Breast epithelium (tissue), 4 donors: ENCODE results near the gene PLAC8L1. TPM values are rescaled to one million over a fixed set of nuclear protein-coding genes. Genes with fewer than 3 reads are reported as not detected.

ENCODE experiments used
- DNase-seq, 2 donors: peaks; one replicate each; pipeline ENCODE4 v3.0.0-alpha.2; 2019; ENCODE audit warnings: low spot score in 2 of 2
- H3K27ac ChIP-seq, 2 donors: fragments of 200-600 bp; sonication (generic) in 1 of 2; one replicate each; pipeline ENCODE4 v1.5.1; 2016 to 2019; ENCODE audit warnings: mild to moderate bottlenecking in 1 of 2
- H3K27me3 ChIP-seq, 2 donors: fragments of 200-600 bp; sonication (generic) in 1 of 2; one replicate each; pipeline versions ENCODE4 v1.5.1 to v1.6.0; 2017 to 2019; ENCODE audit warnings: control low read depth in 1 of 2, mild to moderate bottlenecking in 1 of 2
- H3K36me3 ChIP-seq: fragments of 200-600 bp; one replicate; pipeline ENCODE4 v1.5.1; 2019
- H3K4me1 ChIP-seq, 2 donors: fragments of 200-600 bp; sonication (generic); one replicate each; pipeline ENCODE4 v1.5.1; 2016 to 2019; ENCODE audit warnings: control low read depth in 1 of 2
- H3K4me3 ChIP-seq, 3 donors: fragments of 200-600 bp; sonication (generic); 1 replicate in 2 of 3; 2 replicates in 1 of 3; pipeline ENCODE4 v1.5.1; 2016 to 2019; ENCODE audit warnings: mild to moderate bottlenecking in 3 of 3, moderate library complexity in 2 of 3
- H3K9me3 ChIP-seq, 2 donors: fragments of 200-600 bp; sonication (generic) in 1 of 2; one replicate each; pipeline ENCODE4 v1.5.1; 2016 to 2019; ENCODE audit warnings: control low read depth in 1 of 2
- POLR2A ChIP-seq: fragments of 450-650 bp; IDR thresholded peaks from one replicate; pipeline ENCODE4 v1.6.1; 2016; ENCODE audit warnings: antibody characterized with exemption, mild to moderate bottlenecking, moderate library complexity
- POLR2AphosphoS5 ChIP-seq, 3 donors: sonication (generic); formaldehyde crosslinking; IDR thresholded peaks; one replicate each; pipeline ENCODE4 v1.6.1; 2017; ENCODE audit warnings: antibody characterized with exemption in 3 of 3
- intact Hi-C: fragments of 100-400 bp; cut with DNase I; formaldehyde crosslinking; loops from one replicate; pipeline ENCODE4 v1.15.1; 2023; ENCODE audit warnings: low total_unique reads
- total RNA-seq, 3 donors: library from RNA; depleted of rRNA; stranded (reverse); fragments of >200 nt; gene quantifications; one replicate each; pipeline ENCODE4 v1.1.0, GENCODE V29; 2016
- TF ChIP-seq, protein P1 (sequence below), 3 donors: fragments of 450-650 bp; IDR thresholded peaks; one replicate each; pipeline ENCODE4 v1.5.1; 2016 to 2017; ENCODE audit warnings: antibody characterized with exemption in 3 of 3, mild to moderate bottlenecking in 3 of 3, moderate library complexity in 3 of 3

Gene PLAC8L1
- total RNA-seq, 3 donors from 2014 or later = not detected

DNA sequence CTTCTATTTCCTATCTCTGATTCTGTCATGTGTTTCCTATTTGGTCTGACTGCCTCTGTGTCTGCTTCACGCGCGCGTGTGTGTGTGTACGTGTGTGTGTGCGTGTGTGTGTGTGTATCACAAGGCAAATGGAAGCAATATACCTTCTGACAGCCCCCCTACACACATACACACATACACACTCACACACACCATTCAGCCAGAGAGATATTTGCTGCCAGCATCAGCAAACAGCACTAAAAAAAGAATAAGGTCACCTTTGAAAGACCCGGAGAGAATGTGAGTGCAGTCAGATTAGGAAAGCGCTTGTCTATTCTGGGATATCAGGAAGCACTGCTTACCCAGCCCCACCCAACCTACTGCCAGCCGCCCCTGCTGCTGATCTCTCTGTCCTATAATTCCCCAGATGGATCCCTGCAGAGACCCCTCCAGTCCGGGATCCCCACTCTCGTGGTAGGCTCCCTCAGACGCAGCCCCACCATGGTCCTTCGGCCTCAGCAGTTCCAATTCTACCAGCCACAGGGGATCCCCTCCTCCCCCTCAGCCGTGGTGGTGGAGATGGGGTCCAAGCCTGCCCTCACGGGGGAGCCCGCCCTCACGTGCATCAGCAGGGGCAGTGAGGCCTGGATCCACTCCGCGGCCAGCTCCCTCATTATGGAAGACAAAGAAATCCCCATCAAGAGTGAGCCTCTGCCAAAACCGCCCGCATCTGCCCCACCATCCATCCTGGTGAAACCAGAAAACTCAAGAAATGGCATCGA lies 45.7 kb downstream of the PLAC8L1 start:
- no peak for TF ChIP-seq POLR2AphosphoS5 (IDR thresholded peaks at IDR 0.05)
- intact Hi-C loops = no loop called here
- Histone ChIP-seq H3K9me3 (no peaks in the 10 kb centered on the region), H3K36me3 (no peaks in the 10 kb centered on the region), H3K4me3 (no peak overlapping the region), H3K27me3 (no peaks in the 10 kb centered on the region), H3K4me1 (no peaks in the 10 kb centered on the region), H3K27ac (no peak overlapping the region)
- no peak for DNase-seq

DNA sequence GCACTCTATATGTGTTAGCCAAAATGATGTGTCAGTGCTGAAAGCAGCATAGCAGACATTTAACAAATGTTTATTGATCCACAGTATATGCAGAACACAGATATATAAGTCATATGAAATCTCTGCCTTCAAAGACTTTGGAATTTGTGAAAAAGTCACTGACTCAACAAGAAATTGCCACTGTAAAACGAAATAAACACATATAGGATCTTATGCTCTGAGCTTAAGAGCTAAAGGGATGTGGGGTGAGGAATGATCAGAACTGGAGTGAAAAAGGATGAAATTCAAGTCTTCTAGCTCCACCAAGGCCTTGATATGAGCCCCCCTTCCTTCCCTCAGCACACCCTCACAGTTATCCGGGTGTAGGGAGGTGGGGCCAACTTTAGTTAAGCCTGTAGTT lies 49.9 kb downstream of the PLAC8L1 start:
- no peak overlapping the region for H3K4me3 ChIP-seq
- intact Hi-C loops = no loop called here
- no peaks in the 10 kb centered on the region for H3K27me3 ChIP-seq
- DNase-seq = no peak
- no peaks in the 10 kb centered on the region for H3K4me1 ChIP-seq
- TF ChIP-seq, protein P1, sequence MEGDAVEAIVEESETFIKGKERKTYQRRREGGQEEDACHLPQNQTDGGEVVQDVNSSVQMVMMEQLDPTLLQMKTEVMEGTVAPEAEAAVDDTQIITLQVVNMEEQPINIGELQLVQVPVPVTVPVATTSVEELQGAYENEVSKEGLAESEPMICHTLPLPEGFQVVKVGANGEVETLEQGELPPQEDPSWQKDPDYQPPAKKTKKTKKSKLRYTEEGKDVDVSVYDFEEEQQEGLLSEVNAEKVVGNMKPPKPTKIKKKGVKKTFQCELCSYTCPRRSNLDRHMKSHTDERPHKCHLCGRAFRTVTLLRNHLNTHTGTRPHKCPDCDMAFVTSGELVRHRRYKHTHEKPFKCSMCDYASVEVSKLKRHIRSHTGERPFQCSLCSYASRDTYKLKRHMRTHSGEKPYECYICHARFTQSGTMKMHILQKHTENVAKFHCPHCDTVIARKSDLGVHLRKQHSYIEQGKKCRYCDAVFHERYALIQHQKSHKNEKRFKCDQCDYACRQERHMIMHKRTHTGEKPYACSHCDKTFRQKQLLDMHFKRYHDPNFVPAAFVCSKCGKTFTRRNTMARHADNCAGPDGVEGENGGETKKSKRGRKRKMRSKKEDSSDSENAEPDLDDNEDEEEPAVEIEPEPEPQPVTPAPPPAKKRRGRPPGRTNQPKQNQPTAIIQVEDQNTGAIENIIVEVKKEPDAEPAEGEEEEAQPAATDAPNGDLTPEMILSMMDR (IDR thresholded peaks at IDR 0.05) = no peak
- no peak for TF ChIP-seq POLR2A
- no peak for TF ChIP-seq POLR2AphosphoS5 (IDR thresholded peaks at IDR 0.05)
- H3K9me3 ChIP-seq = no peaks in the 10 kb centered on the region
- no peaks in the 10 kb centered on the region for H3K36me3 ChIP-seq
- H3K27ac ChIP-seq = no peak overlapping the region

DNA sequence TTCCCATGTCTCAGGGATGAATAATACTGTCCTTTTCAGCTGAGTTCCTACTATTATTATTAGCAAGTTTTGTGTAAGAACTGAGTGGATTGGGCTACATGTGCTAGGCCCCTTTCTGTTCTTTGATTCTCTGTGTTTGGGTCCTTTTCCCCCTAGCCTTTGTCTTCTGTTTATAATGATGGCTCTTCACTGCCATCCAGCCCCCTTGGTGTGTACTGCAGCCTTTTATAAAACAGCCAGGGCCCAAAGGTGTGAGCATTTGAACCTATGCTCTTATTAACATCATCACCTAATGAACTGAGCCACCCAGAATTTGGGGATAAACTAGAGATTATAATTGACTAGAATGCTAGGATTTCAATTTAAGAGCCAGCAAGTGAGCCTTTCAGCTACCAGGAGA lies 52.6 kb downstream of the PLAC8L1 start:
- no peak overlapping the region for H3K4me3 ChIP-seq
- H3K27ac ChIP-seq = no peak overlapping the region
- H3K36me3 ChIP-seq = no peaks in the 10 kb centered on the region
- no peaks in the 10 kb centered on the region for H3K4me1 ChIP-seq
- no peaks in the 10 kb centered on the region for H3K27me3 ChIP-seq
- DNase-seq = no peak
- TF ChIP-seq, protein P1 (IDR thresholded peaks at IDR 0.05) = peak in 1 of 3 donors; percentile 9
- no peak for TF ChIP-seq POLR2A
- H3K9me3 ChIP-seq = no peaks in the 10 kb centered on the region
- intact Hi-C loops = no loop called here

DNA sequence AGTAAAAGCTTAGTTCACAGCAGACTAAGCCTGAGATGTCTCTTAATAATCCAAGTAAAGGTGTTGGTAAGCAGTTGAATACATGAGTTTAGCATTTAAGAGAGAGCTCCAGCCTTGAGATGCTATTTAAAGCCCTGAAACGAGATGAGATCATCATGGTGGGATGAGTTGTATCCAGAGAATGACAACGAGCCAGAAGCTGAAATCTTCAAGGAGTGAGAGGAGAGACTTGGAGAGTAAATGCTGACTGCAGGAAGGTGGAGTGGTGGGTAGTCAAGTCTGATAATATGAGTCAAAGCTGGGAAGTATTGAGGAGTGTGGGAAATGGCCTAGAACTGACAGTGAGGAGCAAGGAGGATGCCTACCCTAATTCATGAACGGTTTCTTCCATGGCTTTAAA lies 53.7 kb downstream of the PLAC8L1 start:
- DNase-seq = no peak
- intact Hi-C loops = no loop called here
- Histone ChIP-seq H3K4me1 (no peaks in the 10 kb centered on the region), H3K27me3 (no peaks in the 10 kb centered on the region), H3K36me3 (no peaks in the 10 kb centered on the region), H3K4me3 (no peak overlapping the region), H3K9me3 (no peaks in the 10 kb centered on the region), H3K27ac (no peak overlapping the region)
- TF ChIP-seq POLR2AphosphoS5 (IDR thresholded peaks at IDR 0.05) (no peak), POLR2A (no peak)
- TF ChIP-seq, protein P1 (IDR thresholded peaks at IDR 0.05) = no peak

DNA sequence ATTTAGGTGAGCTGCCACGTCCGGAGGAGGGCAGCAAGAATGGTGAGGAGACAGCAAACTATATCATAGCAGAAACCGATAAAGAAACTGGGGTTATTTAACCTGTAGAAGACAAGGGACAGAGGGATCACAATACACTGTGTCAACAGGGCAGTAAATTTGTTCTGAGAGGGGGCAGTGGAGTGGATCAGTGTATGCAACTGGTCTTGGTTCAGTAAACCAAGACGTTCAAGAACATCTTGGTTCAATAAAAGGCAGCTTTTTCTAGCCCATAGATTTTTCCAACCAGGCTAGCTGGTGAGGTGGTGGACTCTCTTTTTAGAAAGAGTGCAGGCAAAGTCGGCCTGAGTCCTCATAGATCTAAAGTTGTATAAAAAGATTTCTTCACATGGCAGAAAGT lies 55.3 kb downstream of the PLAC8L1 start:
- Histone ChIP-seq H3K9me3 (no peaks in the 10 kb centered on the region), H3K4me3 (no peak overlapping the region), H3K27me3 (no peaks in the 10 kb centered on the region), H3K27ac (no peak overlapping the region), H3K4me1 (no peaks in the 10 kb centered on the region), H3K36me3 (no peaks in the 10 kb centered on the region)
- intact Hi-C loops = no loop called here
- TF ChIP-seq POLR2A (no peak), POLR2AphosphoS5 (IDR thresholded peaks at IDR 0.05) (no peak)
- TF ChIP-seq, protein P1 (IDR thresholded peaks at IDR 0.05) = no peak
- DNase-seq = no peak

DNA sequence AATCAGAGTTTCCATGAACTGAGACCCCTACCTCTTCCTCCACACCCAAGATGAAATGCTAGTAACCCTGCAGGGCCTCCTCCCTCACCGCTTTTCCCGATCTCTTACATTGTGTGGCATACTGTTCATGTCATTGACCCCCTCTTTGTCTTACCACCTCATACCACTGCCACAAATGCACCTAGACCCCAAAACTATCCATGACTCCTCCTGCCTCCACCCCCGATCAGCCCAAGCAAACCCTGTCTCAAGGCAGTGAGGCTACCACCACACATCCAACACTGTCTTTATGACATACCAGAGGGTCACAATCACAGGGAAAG lies 55.7 kb downstream of the PLAC8L1 start:
- DNase-seq = no peak
- H3K36me3 ChIP-seq = no peaks in the 10 kb centered on the region
- no peak overlapping the region for H3K4me3 ChIP-seq
- TF ChIP-seq, protein P1 (IDR thresholded peaks at IDR 0.05) = peak in 1 of 3 donors; percentile 10
- TF ChIP-seq POLR2AphosphoS5 (IDR thresholded peaks at IDR 0.05) = no peak
- intact Hi-C loops = no loop called here
- H3K4me1 ChIP-seq = no peaks in the 10 kb centered on the region
- no peaks in the 10 kb centered on the region for H3K27me3 ChIP-seq
- H3K9me3 ChIP-seq = no peaks in the 10 kb centered on the region
- no peak overlapping the region for H3K27ac ChIP-seq
